AG04450 (cell line): ENCODE data around the gene TRAF3IP3. TPM values are rescaled to one million over a fixed set of nuclear protein-coding genes. Genes with fewer than 3 reads are reported as not detected.

Experiments
- CTCF ChIA-PET: fragments of 300-600, 350-600 bp; formaldehyde crosslinking; extraction: SDS; loops from one replicate; lab custom pipeline; 2022; ENCODE audit warnings: antibody characterized with exemption, inconsistent platforms; lab: Charles Lee
- POLR2A ChIA-PET: fragments of 350-600 bp; formaldehyde crosslinking; extraction: SDS; loops from one replicate; lab custom pipeline; 2021; ENCODE audit warnings: antibody characterized with exemption, inconsistent platforms; lab: Yijun Ruan, JAX
- DNase-seq: peaks from one replicate; pipeline ENCODE4 v3.0.0-alpha.2; 2011; ENCODE audit warnings: low read depth, low spot score
- H3K27ac ChIP-seq: one replicate; pipeline ENCODE4 v1.5.1; 2012; ENCODE audit warnings: low read depth, low read length, control low read depth
- H3K27me3 ChIP-seq: one replicate; pipeline ENCODE4 v1.6.0; 2012; ENCODE audit warnings: low read length; ENCODE audit not compliant: control insufficient read depth, insufficient read depth
- H3K4me3 ChIP-seq: 2 replicates; pipeline ENCODE4 v1.5.1; 2011; ENCODE audit warnings: mild to moderate bottlenecking, low read depth, low read length, control low read depth
- H3K9me3 ChIP-seq: 2 replicates; pipeline ENCODE4 v1.5.1; 2012; ENCODE audit warnings: low read length; ENCODE audit not compliant: control insufficient read depth, insufficient read depth
- polyA plus RNA-seq: library from polyadenylated mRNA; depleted of rRNA; stranded (reverse); fragments of >200 nt; gene quantifications from 2 replicates; pipeline ENCODE4 v1.2.3, GENCODE V29; 2011
- TF ChIP-seq, protein P1 (sequence below): IDR thresholded peaks from 2 replicates; pipeline ENCODE4 v1.5.1; 2011; ENCODE audit warnings: low read depth, low read length, control low read depth, inconsistent platforms

TRAF3IP3 gene
- polyA plus RNA-seq, 1 experiment: 0.10 TPM

DNA sequence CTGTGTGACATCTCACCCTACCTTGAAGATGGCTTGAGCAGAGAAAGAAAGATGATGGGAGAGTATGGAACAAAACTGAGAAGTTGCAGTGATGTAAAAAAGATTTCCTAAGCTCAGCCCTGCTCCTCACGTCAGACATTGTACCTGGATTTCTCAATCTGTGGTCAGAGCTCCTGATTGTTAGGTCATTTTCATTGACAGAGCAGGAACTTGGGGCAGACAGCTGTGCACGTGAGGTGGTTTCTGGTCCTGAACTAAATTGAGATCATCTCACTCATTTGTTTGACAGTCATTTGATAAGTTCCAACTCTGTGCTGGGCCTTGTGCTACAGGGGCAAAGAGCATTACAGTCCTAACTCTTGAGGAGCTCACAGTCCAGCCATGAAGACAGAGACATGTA is 10.2 kb downstream of the TRAF3IP3 start:
- TF ChIP-seq, protein P1, sequence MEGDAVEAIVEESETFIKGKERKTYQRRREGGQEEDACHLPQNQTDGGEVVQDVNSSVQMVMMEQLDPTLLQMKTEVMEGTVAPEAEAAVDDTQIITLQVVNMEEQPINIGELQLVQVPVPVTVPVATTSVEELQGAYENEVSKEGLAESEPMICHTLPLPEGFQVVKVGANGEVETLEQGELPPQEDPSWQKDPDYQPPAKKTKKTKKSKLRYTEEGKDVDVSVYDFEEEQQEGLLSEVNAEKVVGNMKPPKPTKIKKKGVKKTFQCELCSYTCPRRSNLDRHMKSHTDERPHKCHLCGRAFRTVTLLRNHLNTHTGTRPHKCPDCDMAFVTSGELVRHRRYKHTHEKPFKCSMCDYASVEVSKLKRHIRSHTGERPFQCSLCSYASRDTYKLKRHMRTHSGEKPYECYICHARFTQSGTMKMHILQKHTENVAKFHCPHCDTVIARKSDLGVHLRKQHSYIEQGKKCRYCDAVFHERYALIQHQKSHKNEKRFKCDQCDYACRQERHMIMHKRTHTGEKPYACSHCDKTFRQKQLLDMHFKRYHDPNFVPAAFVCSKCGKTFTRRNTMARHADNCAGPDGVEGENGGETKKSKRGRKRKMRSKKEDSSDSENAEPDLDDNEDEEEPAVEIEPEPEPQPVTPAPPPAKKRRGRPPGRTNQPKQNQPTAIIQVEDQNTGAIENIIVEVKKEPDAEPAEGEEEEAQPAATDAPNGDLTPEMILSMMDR: no peak
- no peaks in the 10 kb centered on the region for H3K27me3 ChIP-seq
- H3K9me3 ChIP-seq: no peaks in the 10 kb centered on the region
- CTCF ChIA-PET: interaction anchor here (0.6 to 1.4 kb wide), 3 partner anchors 18 to 200 kb away, joined by 3 to 5 read pairs (median 4); no protein-coding TSS in a partner anchor
- H3K4me3 ChIP-seq: no peak overlapping the region
- H3K27ac ChIP-seq: no peak overlapping the region
- POLR2A ChIA-PET: no interaction called here
- DNase-seq: no peak

DNA sequence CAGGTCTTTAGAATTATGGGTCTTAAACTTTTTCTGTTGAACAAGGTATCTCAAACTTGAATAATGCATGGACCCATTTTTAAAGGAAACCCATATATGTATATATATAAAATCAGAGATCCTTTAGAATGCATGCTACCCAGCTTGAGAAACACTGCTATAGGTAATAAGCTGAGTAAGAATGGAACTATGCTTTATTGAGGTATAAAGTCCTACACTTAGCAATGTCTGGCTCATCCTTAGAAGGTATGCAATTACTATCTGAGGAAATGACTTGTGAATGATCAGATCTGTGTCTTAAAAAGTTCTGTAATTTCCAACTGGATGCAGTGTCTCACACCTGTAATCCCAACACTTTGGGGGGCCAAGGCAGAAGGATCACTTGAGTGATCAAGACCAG is 11.2 kb downstream of the TRAF3IP3 start:
- no peak overlapping the region for H3K4me3 ChIP-seq
- ChIA-PET CTCF (interaction anchor here (1.0 to 1.6 kb wide), 3 partner anchors 19 to 56 kb away, joined by 3 to 7 read pairs (median 4); no protein-coding TSS in a partner anchor), POLR2A (no interaction called here)
- no peak for DNase-seq
- H3K27me3 ChIP-seq: no peaks in the 10 kb centered on the region
- H3K9me3 ChIP-seq: no peaks in the 10 kb centered on the region
- no peak overlapping the region for H3K27ac ChIP-seq
- TF ChIP-seq, protein P1: no peak

DNA sequence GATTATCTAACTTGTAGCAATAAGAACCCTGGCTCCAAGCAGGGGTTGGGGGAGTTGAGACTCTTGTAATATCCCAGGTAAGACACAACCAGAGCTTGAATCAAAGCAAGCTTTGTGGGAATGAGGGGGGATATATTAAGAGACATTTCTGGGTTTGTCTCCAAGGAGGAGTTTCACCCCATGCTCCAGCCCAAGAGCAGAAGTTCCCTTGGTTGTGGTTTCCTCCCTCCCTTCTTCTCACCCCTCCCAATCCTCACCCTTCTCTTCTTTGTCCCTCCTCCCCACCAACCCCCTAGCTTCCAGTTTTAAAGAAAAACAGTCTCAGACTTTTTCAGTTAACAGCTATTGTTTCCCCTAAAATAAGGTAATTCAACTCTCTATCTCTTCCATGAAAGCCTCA is 11.9 kb downstream of the TRAF3IP3 start:
- CTCF ChIA-PET: interaction anchor here (1.0 to 2.2 kb wide), 4 partner anchors 15 to 55 kb away, joined by 3 to 7 read pairs (median 4); no protein-coding TSS in a partner anchor
- DNase-seq: no peak
- Histone ChIP-seq H3K27ac (no peak overlapping the region), H3K27me3 (no peaks in the 10 kb centered on the region), H3K4me3 (no peak overlapping the region), H3K9me3 (no peaks in the 10 kb centered on the region)
- TF ChIP-seq, protein P1: no peak
- POLR2A ChIA-PET: interaction anchor here (2.1 kb wide), 1 partner anchor 16 kb away, joined by 10 read pairs; the partner anchor contains the start of gene C1orf74

DNA sequence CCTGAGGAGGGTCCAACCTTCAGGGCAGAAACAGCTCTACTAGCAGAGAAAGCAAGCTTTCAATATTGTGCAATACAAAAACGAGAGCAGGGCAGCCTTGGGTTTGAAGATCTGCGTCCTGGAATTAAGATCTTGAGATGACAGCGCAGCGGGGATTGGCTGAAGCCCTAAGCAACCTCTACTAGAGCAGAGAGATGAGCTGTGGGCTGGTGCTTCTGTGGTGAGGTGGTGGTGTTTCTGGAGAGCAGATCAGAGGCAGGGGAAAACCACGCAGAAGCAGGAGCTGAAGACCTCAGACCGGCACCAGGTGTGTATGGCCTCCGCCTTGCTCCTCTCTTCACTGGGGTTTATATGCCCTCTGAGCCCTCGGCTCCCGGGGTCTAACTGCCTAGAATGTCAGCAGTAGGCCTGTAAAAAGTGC is 12.5 kb downstream of the TRAF3IP3 start:
- Histone ChIP-seq H3K9me3 (no peaks in the 10 kb centered on the region), H3K4me3 (no peak overlapping the region), H3K27me3 (no peaks in the 10 kb centered on the region), H3K27ac (peak overlapping the region; percentile 94)
- TF ChIP-seq, protein P1: no peak
- ChIA-PET POLR2A (interaction anchor here (2.1 kb wide), 1 partner anchor 16 kb away, joined by 10 read pairs; the partner anchor contains the start of gene C1orf74), CTCF (interaction anchor here (1.6 to 2.2 kb wide), 2 partner anchors 16 to 55 kb away, joined by 4 to 7 read pairs; no protein-coding TSS in a partner anchor)
- no peak for DNase-seq

DNA sequence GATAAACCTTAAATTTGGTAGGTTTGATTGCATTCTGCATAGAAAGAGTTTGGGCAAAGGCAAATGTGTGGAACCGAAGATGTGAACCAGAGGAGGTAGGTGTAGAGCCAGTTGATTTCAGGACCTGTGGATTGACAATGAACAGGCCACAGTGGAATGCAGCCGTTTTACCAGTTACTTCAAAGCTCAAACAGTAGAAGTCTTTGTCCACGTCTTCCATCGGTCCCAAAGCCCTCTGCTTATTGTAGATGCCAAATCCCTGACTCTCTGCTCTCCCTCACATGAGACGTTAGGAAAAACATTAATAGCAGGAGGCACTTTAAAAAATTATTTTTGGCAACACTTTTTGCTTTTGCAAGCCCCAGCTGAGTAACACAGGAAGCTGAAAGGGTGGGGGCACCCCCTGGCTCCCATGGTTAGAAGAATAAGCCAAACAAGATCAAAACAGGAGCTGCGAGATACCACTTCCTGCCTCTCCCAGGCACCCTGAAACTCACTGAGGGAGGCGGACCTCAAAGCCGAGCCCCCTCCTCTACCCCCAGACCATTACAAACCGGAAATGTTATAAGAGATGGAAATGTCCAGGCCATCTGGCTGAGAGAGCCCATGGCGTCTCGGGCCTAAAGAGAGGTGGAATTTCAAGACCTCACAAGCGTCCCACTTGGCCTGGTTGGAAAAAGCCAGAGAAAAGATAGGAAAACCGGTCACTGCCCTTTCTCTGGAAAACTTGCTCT is 13.5 kb downstream of the TRAF3IP3 start:
- peak overlapping the region; percentile 94 for H3K27ac ChIP-seq
- TF ChIP-seq, protein P1: no peak
- CTCF ChIA-PET: interaction anchor here (0.6 to 2.2 kb wide), 8 partner anchors 9 to 481 kb away, joined by 3 to 7 read pairs (median 3); no protein-coding TSS in a partner anchor
- DNase-seq: peak; percentile 66
- no peak overlapping the region for H3K4me3 ChIP-seq
- no peaks in the 10 kb centered on the region for H3K27me3 ChIP-seq
- H3K9me3 ChIP-seq: no peaks in the 10 kb centered on the region
- POLR2A ChIA-PET: interaction anchor here (0.9 to 2.1 kb wide), 2 partner anchors 15 to 39 kb away, joined by 3 to 10 read pairs; partner anchors contain the start of gene C1orf74
